ENCODE results near the gene CDCP2.

- TF ChIP-seq EZH2 (IDR thresholded peaks at IDR 0.05; ENCODE audit: borderline replicate concordance, insufficient read depth, low read depth, low read length, poor library complexity, severe bottlenecking) (no peak), CTCF (IDR thresholded peaks at IDR 0.05) (no peak)
These were observed 16.3 kb upstream of the CDCP2 start for GRCh38 chr1:54169068-54169467.
